Body of pancreas (tissue), 4 donors: ENCODE data around the gene FBXO46.

Source experiments
- POLR2A ChIP-seq, 3 donors: fragments of 450-650 bp; IDR thresholded peaks; one replicate each; pipeline ENCODE4 v1.6.1; 2016; ENCODE audit warnings: antibody characterized with exemption in 3 of 3, mild to moderate bottlenecking in 2 of 3
- TF ChIP-seq, protein P1 (sequence below), 7 experiments: fragments of 450-650 bp in 4 of 7; fragments of 200-600 bp in 3 of 7; sonication (generic) in 3 of 7; IDR thresholded peaks; one replicate each; pipeline ENCODE4 v1.5.1; 2016 to 2019; ENCODE audit warnings: antibody characterized with exemption in 7 of 7

DNA sequence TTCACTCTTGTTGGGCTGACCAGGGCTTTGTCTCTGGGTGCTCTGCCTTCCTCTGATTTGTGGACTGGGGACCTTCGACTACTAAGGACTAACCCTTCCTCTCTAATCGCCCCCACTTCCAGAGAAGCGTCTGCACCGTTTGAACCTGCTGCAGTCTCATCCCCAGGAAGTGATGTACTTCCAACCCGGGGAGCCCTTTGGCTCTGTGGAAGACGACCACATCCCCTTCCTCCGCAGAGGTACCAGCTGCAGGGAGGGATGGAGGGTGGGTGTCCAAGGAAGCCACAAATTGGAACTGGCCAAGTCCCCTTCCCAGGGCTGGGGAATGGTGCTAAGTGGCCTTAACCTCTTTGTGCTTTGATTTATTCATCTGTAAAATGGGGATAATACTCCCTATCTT lies 29.0 kb downstream of the FBXO46 start:
- TF ChIP-seq, protein P1, sequence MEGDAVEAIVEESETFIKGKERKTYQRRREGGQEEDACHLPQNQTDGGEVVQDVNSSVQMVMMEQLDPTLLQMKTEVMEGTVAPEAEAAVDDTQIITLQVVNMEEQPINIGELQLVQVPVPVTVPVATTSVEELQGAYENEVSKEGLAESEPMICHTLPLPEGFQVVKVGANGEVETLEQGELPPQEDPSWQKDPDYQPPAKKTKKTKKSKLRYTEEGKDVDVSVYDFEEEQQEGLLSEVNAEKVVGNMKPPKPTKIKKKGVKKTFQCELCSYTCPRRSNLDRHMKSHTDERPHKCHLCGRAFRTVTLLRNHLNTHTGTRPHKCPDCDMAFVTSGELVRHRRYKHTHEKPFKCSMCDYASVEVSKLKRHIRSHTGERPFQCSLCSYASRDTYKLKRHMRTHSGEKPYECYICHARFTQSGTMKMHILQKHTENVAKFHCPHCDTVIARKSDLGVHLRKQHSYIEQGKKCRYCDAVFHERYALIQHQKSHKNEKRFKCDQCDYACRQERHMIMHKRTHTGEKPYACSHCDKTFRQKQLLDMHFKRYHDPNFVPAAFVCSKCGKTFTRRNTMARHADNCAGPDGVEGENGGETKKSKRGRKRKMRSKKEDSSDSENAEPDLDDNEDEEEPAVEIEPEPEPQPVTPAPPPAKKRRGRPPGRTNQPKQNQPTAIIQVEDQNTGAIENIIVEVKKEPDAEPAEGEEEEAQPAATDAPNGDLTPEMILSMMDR (IDR thresholded peaks at IDR 0.05): no peak
- TF ChIP-seq POLR2A (IDR thresholded peaks at IDR 0.05): no peak
